C4-2B (cell line): ENCODE measurements around the gene STK17B.

Source experiments
- ZFX ChIP-seq: fragments of 450-650 bp; IDR thresholded peaks from 2 replicates; pipeline ENCODE4 v1.6.1; 2017
- TF ChIP-seq, protein P1 (sequence below): fragments of 450-650 bp; conservative IDR thresholded peaks from 2 replicates; pipeline ENCODE4 v1.5.1; 2017; ENCODE audit warnings: mild to moderate bottlenecking

DNA sequence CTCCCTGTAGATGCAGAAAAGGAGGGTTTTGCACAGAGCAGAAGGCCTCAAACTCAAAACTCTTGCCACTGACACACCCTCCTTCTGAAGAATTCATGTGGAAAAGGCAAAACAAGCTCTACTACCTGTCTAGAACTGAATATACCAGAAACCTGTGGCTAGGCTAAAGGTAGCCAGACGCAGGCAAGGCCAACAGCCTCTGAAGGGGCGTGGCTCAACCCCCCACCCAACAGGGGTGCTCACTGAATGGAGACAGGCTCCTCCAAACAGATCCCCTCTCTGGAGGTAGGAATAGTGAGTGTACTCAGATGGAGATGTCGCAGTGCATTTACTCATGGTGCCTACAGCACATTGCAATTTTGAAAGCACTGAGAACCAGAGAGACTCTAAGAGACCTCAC lies 3.0 kb upstream of the STK17B start:
- TF ChIP-seq, protein P1, sequence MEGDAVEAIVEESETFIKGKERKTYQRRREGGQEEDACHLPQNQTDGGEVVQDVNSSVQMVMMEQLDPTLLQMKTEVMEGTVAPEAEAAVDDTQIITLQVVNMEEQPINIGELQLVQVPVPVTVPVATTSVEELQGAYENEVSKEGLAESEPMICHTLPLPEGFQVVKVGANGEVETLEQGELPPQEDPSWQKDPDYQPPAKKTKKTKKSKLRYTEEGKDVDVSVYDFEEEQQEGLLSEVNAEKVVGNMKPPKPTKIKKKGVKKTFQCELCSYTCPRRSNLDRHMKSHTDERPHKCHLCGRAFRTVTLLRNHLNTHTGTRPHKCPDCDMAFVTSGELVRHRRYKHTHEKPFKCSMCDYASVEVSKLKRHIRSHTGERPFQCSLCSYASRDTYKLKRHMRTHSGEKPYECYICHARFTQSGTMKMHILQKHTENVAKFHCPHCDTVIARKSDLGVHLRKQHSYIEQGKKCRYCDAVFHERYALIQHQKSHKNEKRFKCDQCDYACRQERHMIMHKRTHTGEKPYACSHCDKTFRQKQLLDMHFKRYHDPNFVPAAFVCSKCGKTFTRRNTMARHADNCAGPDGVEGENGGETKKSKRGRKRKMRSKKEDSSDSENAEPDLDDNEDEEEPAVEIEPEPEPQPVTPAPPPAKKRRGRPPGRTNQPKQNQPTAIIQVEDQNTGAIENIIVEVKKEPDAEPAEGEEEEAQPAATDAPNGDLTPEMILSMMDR = no peak
- TF ChIP-seq ZFX = no peak
